Activated gamma-delta T cell treated with Interleukin-2 at 50 U/mL for 16 hours (primary cell): ENCODE data around the gene DESI2.
A peak's percentile ranks its signal among the peaks of the same experiment; 100 is the strongest.

Experiments
- DNase-seq: peaks from one replicate; pipeline ENCODE4 v3.0.0-alpha.2; 2020

Gene DESI2

GRCh38 chr1:244652623-244653438 lies at the start of gene DESI2:
DESI2 (plus strand) TSS chr1:244653126; CDS start chr1:244653314, 188 bp downstream.
- DNase-seq = peak; percentile 98

- DNase-seq = no peak
Measured at GRCh38 chr1:244603498-244603897, 49.4 kb upstream of the DESI2 start.

GRCh38 chr1:244605835-244606370 lies 47.0 kb upstream of the DESI2 start:
- no peak for DNase-seq

GRCh38 chr1:244614113-244614836 lies 38.7 kb upstream of the DESI2 start:
- DNase-seq = no peak

GRCh38 chr1:244614879-244615278 lies 38.0 kb upstream of the DESI2 start:
- DNase-seq = no peak

- DNase-seq = no peak
Measured at GRCh38 chr1:244615301-244615700, 37.6 kb upstream of the DESI2 start.

DNA sequence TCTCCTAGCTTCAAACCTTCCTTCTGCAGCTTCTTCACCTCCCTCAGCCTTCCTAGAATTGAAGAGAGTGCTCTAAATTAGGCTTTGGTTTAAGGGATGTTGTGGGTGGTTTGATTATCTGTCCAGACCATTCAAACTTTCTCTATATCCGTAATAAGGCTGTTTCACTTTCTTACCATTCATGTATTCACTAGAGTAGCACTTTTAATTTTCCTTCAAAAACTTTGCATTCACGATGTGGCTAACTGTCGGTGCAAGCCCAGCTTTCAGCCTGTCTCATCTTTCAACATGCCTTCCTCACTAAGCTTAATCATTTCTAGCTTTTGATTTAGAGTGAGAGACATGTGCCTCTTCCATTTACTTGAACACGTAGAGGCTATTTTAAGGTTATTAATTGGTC lies 26.2 kb upstream of the DESI2 start:
- DNase-seq = no peak

DNA sequence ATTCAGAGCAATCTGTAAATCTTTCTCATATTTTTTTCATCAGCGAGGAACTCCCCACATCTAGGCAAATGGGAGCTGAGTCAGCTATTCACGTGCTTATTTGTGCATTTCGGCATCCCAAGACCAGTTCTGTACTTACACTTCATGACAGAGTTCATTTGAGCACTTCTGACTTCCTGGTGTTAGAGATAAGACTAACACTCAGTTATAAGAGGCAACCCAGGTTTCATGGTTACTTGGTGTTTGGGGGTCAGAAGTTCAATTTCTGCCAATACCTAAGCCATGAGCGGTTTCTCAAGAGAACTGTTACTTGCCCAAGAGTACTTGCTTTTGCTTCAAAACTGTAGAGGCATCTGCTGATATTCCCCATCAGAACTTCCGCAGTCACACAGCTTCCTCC lies 24.1 kb upstream of the DESI2 start:
- DNase-seq = no peak

DNA sequence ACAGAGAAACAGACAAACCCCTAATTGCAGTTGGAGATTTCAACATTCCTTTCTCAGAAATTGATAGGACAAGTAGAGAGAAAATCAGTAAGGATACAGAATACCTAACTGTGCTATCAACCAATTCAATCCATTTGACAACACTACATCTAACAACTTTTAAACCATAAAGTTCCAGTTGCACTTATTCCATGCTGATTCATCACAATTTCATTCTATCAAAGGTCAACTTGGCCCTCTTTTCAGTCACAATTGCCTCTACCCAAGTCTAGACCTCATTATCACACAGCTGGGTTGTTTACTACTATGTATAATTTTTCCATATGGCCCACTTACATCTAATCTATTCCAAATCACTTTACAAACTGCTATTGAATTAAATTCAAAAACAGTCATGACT lies 19.8 kb upstream of the DESI2 start:
- no peak for DNase-seq

DNA sequence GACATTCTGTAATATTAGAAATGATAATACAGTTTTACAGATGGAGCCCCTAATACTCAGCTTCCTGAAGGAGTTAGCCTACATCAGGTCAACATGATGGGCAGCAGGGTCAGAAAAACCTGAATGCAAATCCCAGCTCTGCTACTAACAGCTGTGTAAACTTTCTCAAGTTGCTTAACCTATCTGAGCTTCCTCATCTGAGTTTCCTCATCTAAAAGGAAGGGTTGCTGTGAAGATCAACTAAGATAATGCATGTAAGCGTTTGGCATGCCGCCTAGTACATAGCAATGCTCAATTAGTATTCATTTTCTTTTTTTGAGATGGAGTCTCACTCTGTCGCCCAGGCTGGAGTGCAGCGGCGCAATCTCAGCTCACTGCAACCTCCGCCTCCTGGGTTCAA lies 18.4 kb upstream of the DESI2 start:
- no peak for DNase-seq

GRCh38 chr1:244636488-244637259 lies 16.3 kb upstream of the DESI2 start:
- DNase-seq = no peak

DNA sequence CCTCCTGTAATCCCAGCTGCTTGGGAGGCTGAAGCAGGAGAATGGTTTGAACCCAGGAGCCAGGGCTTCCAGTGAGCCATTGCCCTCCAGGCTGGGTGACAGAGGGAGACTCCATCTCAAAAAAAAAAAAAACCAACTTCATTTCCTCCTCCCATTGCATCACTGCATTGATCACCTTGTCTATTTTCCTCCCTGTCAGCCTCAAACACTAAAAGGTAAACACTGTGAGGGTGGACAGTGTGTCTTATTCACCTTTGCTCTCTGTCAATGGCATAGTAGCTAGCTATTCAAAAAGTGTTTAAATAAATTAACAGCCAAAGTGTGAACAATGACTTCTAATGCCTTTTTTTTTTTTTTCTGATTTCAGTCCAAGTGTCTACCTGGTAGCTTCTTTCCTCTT lies 13.4 kb upstream of the DESI2 start:
- DNase-seq = no peak

DNA sequence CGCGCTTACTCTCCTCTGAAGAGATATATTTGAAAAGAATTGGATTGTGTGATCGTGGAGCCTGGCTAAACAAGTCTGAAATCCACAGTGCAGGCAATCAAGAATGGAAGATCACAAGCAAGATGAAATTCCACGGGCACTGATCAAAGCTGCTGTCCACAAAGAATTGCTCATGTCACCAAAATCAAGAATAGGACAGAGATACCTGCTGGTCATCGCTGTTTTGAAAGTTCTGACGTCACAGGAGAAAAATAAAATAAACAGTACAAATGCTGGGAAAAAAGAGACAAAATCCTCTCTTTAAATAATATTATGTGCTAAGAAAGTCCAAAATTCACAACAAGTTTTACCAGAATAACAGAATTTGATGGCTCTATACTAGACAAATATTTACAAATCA lies 12.0 kb upstream of the DESI2 start:
- DNase-seq = no peak

GRCh38 chr1:244642526-244642925 lies 10.4 kb upstream of the DESI2 start:
- no peak for DNase-seq

GRCh38 chr1:244642988-244643387 lies 9.9 kb upstream of the DESI2 start:
- no peak for DNase-seq

DNA sequence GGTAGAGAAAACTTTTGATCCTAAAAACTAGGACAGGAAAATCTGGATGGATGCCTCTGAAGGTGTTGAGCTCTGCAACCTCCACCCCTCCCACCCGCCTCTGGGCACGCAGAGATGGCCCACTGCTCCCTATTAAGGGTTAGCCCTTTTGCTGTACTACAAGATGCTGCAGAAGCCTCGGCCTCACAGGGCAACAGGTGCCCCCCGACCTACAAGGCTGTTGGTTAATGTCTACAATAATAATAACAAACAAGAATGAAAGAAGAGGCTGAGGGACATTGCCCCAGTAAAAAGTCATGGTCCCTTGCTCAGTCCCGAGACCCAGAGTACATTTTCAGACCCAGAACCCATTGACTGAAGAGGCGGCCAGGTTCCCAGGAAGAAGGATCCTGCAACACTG lies 7.5 kb upstream of the DESI2 start:
- no peak for DNase-seq

DNA sequence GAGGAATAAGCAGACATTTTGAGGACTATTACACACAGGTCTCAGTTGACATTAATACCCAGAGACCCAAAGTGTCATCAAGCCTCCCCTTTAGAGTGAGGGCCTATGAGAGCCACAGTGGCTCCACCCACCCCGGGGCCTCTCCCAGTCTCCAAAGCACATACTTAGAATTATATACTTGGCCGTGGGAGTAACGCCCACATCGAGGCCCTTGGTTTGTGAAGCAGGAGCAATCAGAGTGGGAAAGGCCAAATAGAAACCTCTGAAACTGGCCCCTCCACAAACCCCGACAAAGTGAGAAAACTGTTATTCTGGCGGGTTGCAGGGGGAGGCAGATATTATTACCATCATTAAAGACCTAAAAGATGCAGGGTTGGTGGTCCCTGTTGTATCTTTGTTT lies 7.0 kb upstream of the DESI2 start:
- DNase-seq = no peak

DNA sequence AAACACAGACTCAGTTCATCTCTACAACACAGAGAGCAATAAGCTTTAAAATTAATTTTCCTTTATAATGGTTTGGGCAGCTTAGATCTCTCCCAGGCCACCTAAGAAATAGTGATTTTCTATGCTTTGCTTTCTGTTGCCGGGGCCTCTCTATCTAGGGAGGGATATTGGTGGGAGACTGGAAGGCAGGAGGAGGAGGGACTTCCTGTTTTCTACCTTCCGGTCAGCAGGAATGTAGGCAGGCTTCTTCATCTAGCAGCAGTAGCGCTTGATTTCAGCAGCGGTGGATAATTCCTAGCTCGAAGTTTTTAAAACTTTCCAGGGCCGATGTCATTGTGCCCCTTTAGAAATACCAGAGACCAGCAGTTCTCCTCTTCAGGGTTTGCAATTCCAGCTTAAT lies 5.1 kb upstream of the DESI2 start:
- no peak for DNase-seq

GRCh38 chr1:244651956-244652622 lies 837 bp upstream of the DESI2 start:
- no peak for DNase-seq

DNA sequence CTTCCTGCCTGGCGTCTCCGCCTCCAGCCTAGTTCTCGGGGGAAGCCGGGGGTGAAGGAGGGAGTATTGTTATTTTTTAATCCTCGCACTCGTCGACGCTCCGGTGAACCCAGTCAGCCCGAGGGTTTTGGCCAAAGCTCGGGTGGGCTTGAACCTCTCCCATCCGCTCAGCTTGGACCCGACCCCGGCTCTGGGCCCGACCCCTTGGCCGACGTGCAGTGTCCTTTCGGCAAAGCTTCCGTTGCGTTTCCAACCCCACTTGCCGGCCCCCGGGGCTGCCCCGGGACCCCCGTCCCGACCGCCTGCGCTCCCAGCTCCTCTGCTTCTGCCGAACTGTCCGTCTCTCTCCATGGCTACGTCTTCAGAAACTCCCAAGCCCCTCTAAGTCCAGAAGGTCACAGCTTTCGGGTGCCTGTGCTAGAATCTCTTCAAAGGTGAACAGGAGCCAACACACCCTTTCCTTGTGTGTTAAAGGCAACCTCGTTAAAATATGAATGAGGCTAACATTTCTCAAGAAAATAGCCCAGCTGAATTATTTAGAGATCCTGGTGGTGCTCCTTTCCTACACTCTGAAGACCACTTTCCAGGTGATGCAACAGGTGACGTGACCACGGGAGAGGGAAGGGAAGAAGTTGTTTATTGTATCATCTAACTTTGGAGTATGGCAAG lies 647 bp downstream of the DESI2 start:
- no peak for DNase-seq

DNA sequence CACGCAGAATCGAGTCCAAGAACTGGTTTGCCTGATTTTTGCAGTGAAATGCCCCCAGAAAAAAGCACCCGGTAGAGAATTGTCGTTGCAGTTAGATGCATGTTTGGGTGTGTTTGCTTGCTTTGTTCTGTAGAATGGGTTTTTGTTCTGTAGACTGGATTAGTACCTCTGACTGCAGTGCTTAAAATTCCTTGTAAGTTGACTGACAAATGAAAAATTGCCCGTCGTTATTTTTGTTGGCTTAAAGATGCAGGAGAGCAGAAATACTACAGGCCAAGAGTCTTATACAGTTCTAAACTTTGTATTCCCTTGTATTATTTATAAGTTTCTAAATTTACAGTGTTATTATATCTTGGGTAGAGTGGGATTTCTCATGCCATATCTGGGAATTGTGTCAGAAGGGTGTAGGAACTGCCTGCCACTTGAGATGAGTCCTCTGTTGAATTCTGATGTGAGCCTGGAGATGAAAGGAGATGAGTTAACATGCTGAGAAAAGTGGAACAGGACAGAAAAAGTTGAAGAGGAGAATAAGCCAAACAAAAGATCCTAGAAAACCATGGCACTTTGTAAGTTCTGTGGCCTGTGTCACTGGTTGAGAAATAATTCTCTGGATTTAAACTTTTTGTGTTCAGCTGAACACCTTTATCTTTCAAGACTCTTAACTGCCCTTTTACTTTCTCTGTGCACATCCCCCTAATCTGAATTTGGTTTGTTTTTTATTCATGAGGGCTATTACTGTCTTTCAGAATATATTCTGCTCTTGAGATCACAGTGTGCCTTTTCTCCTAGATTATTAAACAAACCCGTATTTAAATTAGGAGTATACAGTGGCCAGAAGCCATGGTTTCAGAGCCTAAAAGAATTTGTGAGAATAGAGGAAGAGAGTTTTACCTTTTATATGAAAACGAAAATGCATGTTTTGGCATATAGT lies 1.4 kb downstream of the DESI2 start:
- DNase-seq = no peak
